Activated T-helper 2 cell treated with anti-CD3 and anti-CD28 coated beads, Interferon-gamma antibody, Interleukin-2, Interleukin-4, amounts not matched to agents 10 μg/mL and 5 μg/mL and 100 μg/mL, durations not matched to agents 14 hours and 24 hours and 36 hours (primary cell): Measurements from ENCODE around the gene PSKH1. TPM values are rescaled to one million over a fixed set of nuclear protein-coding genes. Genes with fewer than 3 reads are reported as not detected.

Experiments
- DNase-seq: peaks from one replicate; pipeline ENCODE4 v3.0.0; 2021; ENCODE audit warnings: low spot score
- H3K27ac Mint-ChIP-seq: one replicate; pipeline ENCODE4 v1.8.0; 2021; ENCODE audit warnings: mixed read lengths
- H3K27me3 Mint-ChIP-seq: one replicate; pipeline ENCODE4 v1.8.0; 2021; ENCODE audit warnings: low read depth, mixed read lengths
- H3K36me3 Mint-ChIP-seq: one replicate; pipeline ENCODE4 v1.8.0; 2021; ENCODE audit warnings: low read depth, mixed read lengths
- H3K4me1 Mint-ChIP-seq: one replicate; pipeline ENCODE4 v1.8.0; 2021; ENCODE audit warnings: low read depth, mixed read lengths
- H3K4me3 Mint-ChIP-seq: one replicate; pipeline ENCODE4 v1.8.0; 2021; ENCODE audit warnings: low read depth, mild to moderate bottlenecking, moderate library complexity, mixed read lengths
- H3K9me3 Mint-ChIP-seq: one replicate; pipeline ENCODE4 v1.8.0; 2021; ENCODE audit warnings: mixed read lengths
- intact Hi-C: fragments of 100-400 bp; cut with micrococcal nuclease; formaldehyde crosslinking; loops from one replicate; pipeline ENCODE4 v1.15.1; 2023
- total RNA-seq: library from RNA; stranded (reverse); gene quantifications from 2 replicates; pipeline ENCODE4 v1.2.3, GENCODE V29; 2022

PSKH1 gene
- total RNA-seq, 1 donor from 2014 or later, result 15.5 TPM

GRCh38 chr16:67883146-67883871 lies 9.7 kb upstream of the PSKH1 start:
- Mint-ChIP-seq H3K4me3 (no peak overlapping the region), H3K27ac (no peak overlapping the region), H3K4me1 (no peaks in the 10 kb centered on the region), H3K36me3 (peaks cover 54% of the 10 kb centered on the region), H3K9me3 (no peaks in the 10 kb centered on the region), H3K27me3 (no peaks in the 10 kb centered on the region)
- DNase-seq, result no peak
- intact Hi-C loops, result loop anchor here (1.0 kb wide), 2 partner anchors 45 to 157 kb away; no protein-coding TSS in a partner anchor

GRCh38 chr16:67883872-67884261 lies 9.2 kb upstream of the PSKH1 start:
- Mint-ChIP-seq H3K27me3 (no peaks in the 10 kb centered on the region), H3K4me3 (no peak overlapping the region), H3K36me3 (peaks cover 48% of the 10 kb centered on the region), H3K27ac (no peak overlapping the region), H3K9me3 (no peaks in the 10 kb centered on the region), H3K4me1 (no peaks in the 10 kb centered on the region)
- peak; percentile 52 for DNase-seq
- intact Hi-C loops, result loop anchor here (1.0 kb wide), 2 partner anchors 44 to 156 kb away; no protein-coding TSS in a partner anchor

GRCh38 chr16:67884684-67885083 lies 8.4 kb upstream of the PSKH1 start, which contains the start of gene NRN1L:
Gene NRN1L, plus strand, starts transcription at chr16:67884885. Its CDS starts 19 bp downstream, at chr16:67884904.
- no peaks in the 10 kb centered on the region for H3K27me3 Mint-ChIP-seq
- no peaks in the 10 kb centered on the region for H3K4me1 Mint-ChIP-seq
- no peak within 1 kb of the TSS for H3K27ac Mint-ChIP-seq
- intact Hi-C loops, result no loop called here
- H3K9me3 Mint-ChIP-seq, result no peaks in the 10 kb centered on the region
- no peak for DNase-seq
- H3K36me3 Mint-ChIP-seq, result peaks cover 40% of the 10 kb centered on the region
- no peak within 1 kb of the TSS for H3K4me3 Mint-ChIP-seq

- no peak overlapping the region for H3K27ac Mint-ChIP-seq
- intact Hi-C loops, result no loop called here
- no peaks in the 10 kb centered on the region for H3K27me3 Mint-ChIP-seq
- no peaks in the 10 kb centered on the region for H3K9me3 Mint-ChIP-seq
- DNase-seq, result no peak
- H3K4me1 Mint-ChIP-seq, result no peaks in the 10 kb centered on the region
- no peak overlapping the region for H3K4me3 Mint-ChIP-seq
- H3K36me3 Mint-ChIP-seq, result peaks cover 32% of the 10 kb centered on the region
Measured at GRCh38 chr16:67885545-67885944, 7.5 kb upstream of the PSKH1 start.

GRCh38 chr16:67885976-67886375 lies 7.1 kb upstream of the PSKH1 start:
- Mint-ChIP-seq H3K27ac (no peak overlapping the region), H3K27me3 (no peaks in the 10 kb centered on the region), H3K4me1 (no peaks in the 10 kb centered on the region), H3K36me3 (peaks cover 28% of the 10 kb centered on the region), H3K4me3 (no peak overlapping the region), H3K9me3 (no peaks in the 10 kb centered on the region)
- intact Hi-C loops, result no loop called here
- DNase-seq, result no peak

GRCh38 chr16:67886387-67886786 lies 6.7 kb upstream of the PSKH1 start:
- intact Hi-C loops, result no loop called here
- no peaks in the 10 kb centered on the region for H3K4me1 Mint-ChIP-seq
- no peaks in the 10 kb centered on the region for H3K27me3 Mint-ChIP-seq
- H3K9me3 Mint-ChIP-seq, result no peaks in the 10 kb centered on the region
- H3K27ac Mint-ChIP-seq, result peak overlapping the region; percentile 38
- H3K36me3 Mint-ChIP-seq, result peaks cover 24% of the 10 kb centered on the region
- no peak overlapping the region for H3K4me3 Mint-ChIP-seq
- DNase-seq, result no peak

- intact Hi-C loops, result no loop called here
- DNase-seq, result no peak
- H3K27ac Mint-ChIP-seq, result no peak overlapping the region
- peaks cover 6% of the 10 kb centered on the region for H3K4me1 Mint-ChIP-seq
- no peaks in the 10 kb centered on the region for H3K9me3 Mint-ChIP-seq
- no peak overlapping the region for H3K4me3 Mint-ChIP-seq
- no peaks in the 10 kb centered on the region for H3K27me3 Mint-ChIP-seq
- peaks cover 10% of the 10 kb centered on the region for H3K36me3 Mint-ChIP-seq
Measured at GRCh38 chr16:67888331-67888730, 4.7 kb upstream of the PSKH1 start.

- intact Hi-C loops, result loop anchor here (2.0 kb wide), 1 partner anchor 42 kb away; no protein-coding TSS in a partner anchor
- Mint-ChIP-seq H3K36me3 (no peaks in the 10 kb centered on the region), H3K9me3 (no peaks in the 10 kb centered on the region), H3K27me3 (no peaks in the 10 kb centered on the region), H3K27ac (peak overlapping the region; percentile 75), H3K4me1 (peaks cover 19% of the 10 kb centered on the region), H3K4me3 (peak overlapping the region; percentile 84)
- no peak for DNase-seq
Measured at GRCh38 chr16:67892375-67892774, 679 bp upstream of the PSKH1 start.

- DNase-seq, result no peak
- Mint-ChIP-seq H3K4me1 (peaks cover 21% of the 10 kb centered on the region), H3K27me3 (no peaks in the 10 kb centered on the region), H3K36me3 (no peaks in the 10 kb centered on the region), H3K9me3 (no peaks in the 10 kb centered on the region), H3K4me3 (peak overlapping the region; percentile 97), H3K27ac (peak overlapping the region; percentile 91)
- intact Hi-C loops, result loop anchor here (2.0 kb wide), 1 partner anchor 41 kb away; no protein-coding TSS in a partner anchor
Measured at GRCh38 chr16:67893743-67894399, 817 bp downstream of the PSKH1 start.

- intact Hi-C loops, result no loop called here
- Mint-ChIP-seq H3K27ac (no peak overlapping the region), H3K9me3 (no peaks in the 10 kb centered on the region), H3K4me3 (no peak overlapping the region), H3K27me3 (no peaks in the 10 kb centered on the region), H3K36me3 (no peaks in the 10 kb centered on the region), H3K4me1 (peaks cover 27% of the 10 kb centered on the region)
- DNase-seq, result no peak
Measured at GRCh38 chr16:67897231-67897630, 4.2 kb downstream of the PSKH1 start.

- peaks cover 8% of the 10 kb centered on the region for H3K4me1 Mint-ChIP-seq
- H3K27me3 Mint-ChIP-seq, result no peaks in the 10 kb centered on the region
- H3K27ac Mint-ChIP-seq, result no peak overlapping the region
- no peak for DNase-seq
- H3K9me3 Mint-ChIP-seq, result no peaks in the 10 kb centered on the region
- intact Hi-C loops, result no loop called here
- peaks cover 5% of the 10 kb centered on the region for H3K36me3 Mint-ChIP-seq
- H3K4me3 Mint-ChIP-seq, result no peak overlapping the region
Measured at GRCh38 chr16:67901734-67902133, 8.7 kb downstream of the PSKH1 start.

GRCh38 chr16:67902831-67903230 lies 9.8 kb downstream of the PSKH1 start:
- intact Hi-C loops, result no loop called here
- Mint-ChIP-seq H3K27me3 (no peaks in the 10 kb centered on the region), H3K4me1 (peaks cover 9% of the 10 kb centered on the region), H3K9me3 (no peaks in the 10 kb centered on the region), H3K27ac (no peak overlapping the region), H3K36me3 (peaks cover 5% of the 10 kb centered on the region), H3K4me3 (no peak overlapping the region)
- no peak for DNase-seq
